DND-41 (cell line): ENCODE data around the gene GJD3.
A peak's percentile ranks its signal among the peaks of the same experiment; 100 is the strongest.

ENCODE experiments used
- ATAC-seq: fragments of 200-7000 bp; cut with Tn5 transposase; 3 replicates; pipeline ENCODE4 v1.9.1; 2021; ENCODE audit warnings: low read depth; ENCODE audit not compliant: insufficient read depth
- DNase-seq: peaks from one replicate; pipeline ENCODE4 v3.0.0-alpha.2; 2020
- H2AFZ ChIP-seq: 2 replicates; pipeline ENCODE4 v1.6.0; 2012; ENCODE audit warnings: low read depth, low read length
- H3K27ac ChIP-seq: 2 replicates; pipeline ENCODE4 v1.5.1; 2012; ENCODE audit warnings: low read length, inconsistent platforms
- H3K27me3 ChIP-seq: fragments of 200-600 bp; sonication (generic); 2 replicates; pipeline ENCODE4 v1.6.0; 2012; ENCODE audit warnings: low read length, mild to moderate bottlenecking, inconsistent platforms; ENCODE audit not compliant: insufficient read depth, poor library complexity
- H3K36me3 ChIP-seq: 2 replicates; pipeline ENCODE4 v1.5.1; 2012; ENCODE audit warnings: low read length, inconsistent platforms; ENCODE audit not compliant: insufficient read depth
- H3K4me1 ChIP-seq: 2 replicates; pipeline ENCODE4 v1.5.1; 2012; ENCODE audit warnings: mild to moderate bottlenecking, low read length; ENCODE audit not compliant: insufficient read depth
- H3K4me2 ChIP-seq: 2 replicates; pipeline ENCODE4 v1.6.0; 2012; ENCODE audit warnings: mild to moderate bottlenecking, moderate library complexity, low read length, inconsistent platforms; ENCODE audit not compliant: insufficient read depth
- H3K4me3 ChIP-seq, 2 experiments: fragments of 200-600 bp in 1 of 2; shearing (Covaris generic) in 1 of 2; 2 replicates each; pipeline ENCODE4 v1.5.1; 2012 to 2016; ENCODE audit warnings: inconsistent platforms in 2 of 2, low read length in 2 of 2, mild to moderate bottlenecking in 2 of 2, low read depth in 1 of 2, moderate library complexity in 1 of 2
- H3K79me2 ChIP-seq: 2 replicates; pipeline ENCODE4 v1.6.0; 2012; ENCODE audit warnings: low read length, inconsistent platforms; ENCODE audit not compliant: insufficient read depth
- H3K9ac ChIP-seq: 2 replicates; pipeline ENCODE4 v1.6.0; 2012; ENCODE audit warnings: low read depth, mild to moderate bottlenecking, inconsistent platforms, low read length, moderate library complexity
- H3K9me3 ChIP-seq: 2 replicates; pipeline ENCODE4 v1.5.1; 2012; ENCODE audit warnings: low read length, moderate library complexity, mild to moderate bottlenecking, inconsistent platforms; ENCODE audit not compliant: insufficient read depth, severe bottlenecking
- H4K20me1 ChIP-seq: 2 replicates; pipeline ENCODE4 v1.6.0; 2012; ENCODE audit warnings: low read length; ENCODE audit not compliant: insufficient read depth
- CTCF ChIP-seq: IDR thresholded peaks from 2 replicates; pipeline ENCODE4 v1.5.1; 2012; ENCODE audit warnings: borderline replicate concordance, low read length, moderate library complexity, mild to moderate bottlenecking; ENCODE audit not compliant: poor library complexity, severe bottlenecking; ENCODE audit errors: extremely low read depth
- EZH2 ChIP-seq: IDR thresholded peaks from 3 replicates; pipeline ENCODE4 v1.6.1; 2012; ENCODE audit warnings: borderline replicate concordance, low read depth, mild to moderate bottlenecking, moderate library complexity, low read length, inconsistent platforms; ENCODE audit not compliant: severe bottlenecking

The GJD3 gene

GRCh38 chr17:40363111-40363827, 1.3 kb downstream of the GJD3 start:
- Histone ChIP-seq H3K27me3 (no peaks in the 10 kb centered on the region), H3K79me2 (no peaks in the 10 kb centered on the region), H2AFZ (peak overlapping the region; percentile 64), H3K27ac (no peak overlapping the region), H3K9me3 (no peaks in the 10 kb centered on the region), H3K4me1 (peaks cover 31% of the 10 kb centered on the region), H3K4me3 (peak overlapping the region in 1 of 2 experiments; percentile 58; a peak in 2 of 4 replicates), H3K36me3 (no peaks in the 10 kb centered on the region), H4K20me1 (no peaks in the 10 kb centered on the region), H3K9ac (peak overlapping the region; percentile 52; the same call in 1 of the 2 replicates), H3K4me2 (peak overlapping the region; percentile 63)
- peak; percentile 31 for DNase-seq
- no peak for TF ChIP-seq EZH2
- TF ChIP-seq CTCF = no peak
- 0 out of 3 replicates have a peak, but pooled peaks have one; percentile 4 for ATAC-seq

GRCh38 chr17:40362696-40363110, 1.8 kb downstream of the GJD3 start:
- Histone ChIP-seq H2AFZ (peak overlapping the region; percentile 64), H4K20me1 (no peaks in the 10 kb centered on the region), H3K9me3 (no peaks in the 10 kb centered on the region), H3K4me1 (peaks cover 31% of the 10 kb centered on the region), H3K27me3 (no peaks in the 10 kb centered on the region), H3K9ac (peak overlapping the region; percentile 52), H3K4me3 (peak overlapping the region in 1 of 2 experiments; percentile 58; a peak in 2 of 4 replicates), H3K79me2 (no peaks in the 10 kb centered on the region), H3K36me3 (no peaks in the 10 kb centered on the region), H3K4me2 (peak overlapping the region; percentile 63), H3K27ac (no peak overlapping the region; the same call in 1 of the 2 replicates)
- ATAC-seq (peak; percentile 87), DNase-seq (peak; percentile 84)
- TF ChIP-seq EZH2 (no peak), CTCF (peak; percentile 85)

GRCh38 chr17:40361925-40362695, 2.4 kb downstream of the GJD3 start:
- Histone ChIP-seq H3K36me3 (no peaks in the 10 kb centered on the region), H3K9me3 (no peaks in the 10 kb centered on the region), H4K20me1 (no peaks in the 10 kb centered on the region), H3K79me2 (no peaks in the 10 kb centered on the region), H3K4me3 (peak overlapping the region in 1 of 2 experiments; percentile 58; a peak in 2 of 4 replicates), H3K27me3 (no peaks in the 10 kb centered on the region), H3K4me1 (peaks cover 31% of the 10 kb centered on the region), H3K27ac (peak overlapping the region; percentile 52), H3K9ac (peak overlapping the region; percentile 52), H2AFZ (peak overlapping the region; percentile 64), H3K4me2 (peak overlapping the region; percentile 63)
- DNase-seq (no peak), ATAC-seq (peak; percentile 26; the same call in 2 of the 3 replicates)
- no peak for TF ChIP-seq CTCF
- no peak for TF ChIP-seq EZH2
